Stromal cell of bone marrow (primary cell): ENCODE measurements around the gene CYP2B6.
"Not testable (repeated sequence)": the region's sequence is repeated elsewhere in the genome, so short reads cannot be mapped to it uniquely, and the experiment has no call there.

ENCODE experiments used
- DNase-seq: peaks from one replicate; pipeline ENCODE4 v3.0.0-alpha.2; 2012; ENCODE audit warnings: low read depth

CYP2B6 gene

DNA sequence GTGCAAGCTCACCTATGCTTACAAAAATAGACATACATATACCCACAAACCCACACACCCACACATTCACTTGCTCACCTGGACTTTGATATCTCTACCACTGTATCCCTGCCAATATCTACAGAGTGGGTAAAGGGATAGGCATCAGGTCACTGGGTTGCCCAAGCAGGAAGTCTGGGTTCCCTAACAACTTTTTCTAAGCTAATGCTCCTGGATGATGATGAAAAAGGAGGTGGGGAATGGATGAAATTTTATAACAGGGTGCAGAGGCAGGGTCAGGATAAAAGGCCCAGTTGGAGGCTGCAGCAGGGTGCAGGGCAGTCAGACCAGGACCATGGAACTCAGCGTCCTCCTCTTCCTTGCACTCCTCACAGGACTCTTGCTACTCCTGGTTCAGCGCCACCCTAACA is at the start of gene CYP2B6:
Gene CYP2B6, plus strand, starts transcription at position 311 of the 410 bp plus-strand sequence. Its CDS starts 24 bp downstream, at position 335.
- DNase-seq = no peak

DNA sequence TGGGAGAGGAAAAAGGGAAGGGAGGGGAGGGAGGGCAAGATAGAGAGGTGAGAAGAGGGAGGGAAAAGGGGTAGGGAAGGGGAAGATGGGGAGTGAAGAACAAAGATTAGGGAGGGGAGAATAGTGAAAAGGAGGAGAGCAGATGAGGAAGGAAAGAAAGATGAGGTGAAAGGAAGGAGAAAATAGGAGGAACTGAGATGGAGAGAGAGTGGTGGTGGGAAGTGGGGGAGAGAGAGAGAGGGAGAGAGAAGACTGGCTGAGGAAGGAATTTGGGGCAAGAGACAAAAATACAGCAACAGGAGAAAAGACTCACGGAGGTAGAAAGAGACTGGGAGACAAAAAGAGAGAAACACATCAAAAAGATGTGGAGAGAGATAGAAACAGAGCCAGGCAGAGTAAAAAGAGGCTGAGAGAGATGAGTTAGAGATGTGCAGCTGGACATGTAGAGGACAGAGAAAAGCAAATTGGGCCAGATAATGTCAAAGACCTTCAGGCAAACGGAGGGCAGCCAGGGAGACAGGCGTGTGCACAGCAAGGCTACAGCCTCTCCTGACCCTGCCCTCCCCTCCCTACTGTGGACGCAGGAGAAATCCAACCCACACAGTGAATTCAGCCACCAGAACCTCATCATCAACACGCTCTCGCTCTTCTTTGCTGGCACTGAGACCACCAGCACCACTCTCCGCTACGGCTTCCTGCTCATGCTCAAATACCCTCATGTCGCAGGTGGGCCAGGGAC is 49.4 kb upstream of the CYP2B6 start:
- DNase-seq = no peak

DNA sequence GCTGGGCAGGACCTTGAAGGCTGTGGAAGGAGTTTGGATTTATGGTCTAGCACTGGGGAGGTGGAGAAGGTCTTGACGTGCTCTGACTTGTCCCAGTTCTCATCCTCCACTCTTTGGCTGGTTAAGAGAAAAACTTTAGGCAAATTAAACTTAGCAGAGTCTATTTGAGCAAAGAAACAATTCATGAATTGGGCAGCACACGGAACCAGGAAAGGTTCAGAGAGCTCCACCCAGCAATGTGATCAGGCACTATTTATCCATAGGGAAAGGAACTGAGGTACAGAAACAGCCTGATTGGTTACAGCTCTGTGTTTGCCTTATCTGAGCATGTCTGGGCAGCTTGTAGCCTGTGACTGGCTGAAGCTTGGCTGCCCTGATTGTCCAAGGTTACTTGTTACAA is 45.4 kb upstream of the CYP2B6 start:
- no peak for DNase-seq

DNA sequence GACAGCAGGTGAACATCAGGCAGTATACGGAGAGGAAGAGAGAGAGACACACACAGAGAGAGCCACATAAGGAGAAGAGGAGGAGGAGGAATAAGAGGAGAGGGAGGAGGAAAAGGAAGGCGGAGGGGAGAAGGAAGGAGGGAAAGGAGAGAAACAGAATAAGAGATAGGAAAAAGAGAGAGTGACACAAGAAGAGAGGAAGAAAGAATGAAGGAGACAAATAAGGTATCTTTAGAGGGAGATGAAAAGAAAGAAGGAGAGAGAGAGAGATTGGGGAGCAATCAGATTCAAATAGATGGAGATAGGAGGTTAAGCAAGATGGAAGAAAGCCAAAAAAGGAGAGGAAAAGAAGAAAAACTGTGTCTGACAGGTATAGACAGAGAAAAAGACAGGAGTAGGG is 44.0 kb upstream of the CYP2B6 start:
- no peak for DNase-seq

DNA sequence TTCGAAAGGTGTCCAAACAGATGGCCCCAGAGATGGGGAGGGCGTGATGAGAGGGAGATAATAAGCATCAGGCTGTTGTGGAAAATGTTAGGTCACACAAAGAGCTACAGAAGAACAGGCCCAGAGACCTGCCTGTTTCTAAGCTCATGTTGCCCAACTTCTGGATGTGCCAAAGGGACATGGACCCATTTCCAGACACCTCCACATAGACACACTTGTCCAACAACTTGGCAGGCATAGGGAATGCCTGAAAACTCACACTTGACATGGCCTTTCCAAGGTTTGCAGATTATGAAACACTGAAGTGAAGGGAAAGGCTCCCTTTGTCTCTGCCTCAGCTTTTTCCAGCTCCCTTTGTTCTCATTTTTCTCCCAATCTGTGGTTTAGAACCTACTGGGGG is 43.5 kb upstream of the CYP2B6 start:
- no peak for DNase-seq

DNA sequence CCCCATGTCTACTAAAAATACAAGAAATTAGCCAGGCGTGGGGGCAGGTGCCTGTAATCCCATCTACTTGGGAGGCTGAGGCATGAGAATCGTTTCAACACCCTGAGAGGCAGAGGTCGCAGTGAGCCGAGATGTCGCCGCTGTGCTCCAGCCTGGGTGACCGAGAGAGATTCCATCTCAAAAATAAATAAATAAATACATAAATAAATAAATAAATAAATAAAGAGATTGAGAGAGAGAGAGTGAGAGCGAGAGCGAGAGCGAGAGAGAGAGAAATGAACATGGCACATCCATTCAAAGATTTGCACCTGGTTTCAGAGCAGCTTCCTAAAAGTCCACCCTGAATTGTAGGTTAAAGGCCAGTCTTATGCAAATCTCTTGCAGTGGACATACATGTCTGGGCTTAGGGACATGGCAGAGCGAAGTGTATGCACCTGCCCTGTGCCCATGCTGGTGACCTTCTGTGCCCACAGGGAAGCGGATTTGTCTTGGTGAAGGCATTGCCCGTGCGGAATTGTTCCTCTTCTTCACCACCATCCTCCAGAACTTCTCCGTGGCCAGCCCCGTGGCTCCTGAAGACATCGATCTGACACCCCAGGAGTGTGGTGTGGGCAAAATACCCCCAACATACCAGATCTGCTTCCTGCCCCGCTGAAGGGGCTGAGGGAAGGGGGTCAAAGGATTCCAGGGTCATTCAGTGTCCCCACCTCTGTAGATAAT is 42.3 kb upstream of the CYP2B6 start:
- no peak for DNase-seq

DNA sequence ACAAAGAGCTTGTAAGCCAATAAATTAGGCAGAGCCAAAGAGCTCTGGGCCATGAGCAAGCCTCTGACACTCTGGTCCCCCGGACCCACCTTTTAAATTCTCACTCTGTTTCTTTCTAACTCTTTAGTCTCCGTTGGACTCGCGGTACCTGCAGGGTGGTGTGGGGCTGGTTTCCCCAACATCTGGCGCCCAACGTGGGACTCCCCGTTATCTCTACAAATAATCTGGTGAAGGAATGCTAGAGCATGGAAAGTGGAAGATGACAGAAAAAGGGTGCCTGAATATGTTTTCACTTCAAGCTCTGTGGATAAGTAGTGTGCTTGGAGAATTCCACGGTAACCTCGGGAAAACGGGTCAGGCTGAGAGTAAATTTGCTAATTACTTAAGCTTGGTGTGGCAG is 36.5 kb upstream of the CYP2B6 start:
- DNase-seq = no peak

DNA sequence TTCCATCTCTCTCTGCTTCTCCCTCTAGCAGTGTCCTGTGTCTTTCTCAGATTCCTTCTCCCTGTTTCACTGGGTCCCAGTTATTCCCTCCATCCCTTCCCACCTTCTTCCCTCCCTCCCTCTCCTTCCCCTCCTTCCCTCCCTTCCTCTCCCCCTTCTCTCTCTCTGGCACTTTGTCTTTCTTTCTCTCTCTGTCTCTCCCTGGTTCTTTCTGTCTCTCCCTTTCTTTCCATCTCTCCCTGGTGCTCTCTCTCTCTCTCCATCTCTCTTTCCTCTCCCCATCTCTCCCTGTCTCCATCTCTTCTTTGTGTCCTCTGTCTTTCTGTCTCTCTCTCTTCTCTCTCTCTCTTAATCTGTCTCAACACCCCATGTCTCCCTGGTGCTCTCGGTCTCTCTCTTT is 31.7 kb upstream of the CYP2B6 start:
- no peak for DNase-seq

DNA sequence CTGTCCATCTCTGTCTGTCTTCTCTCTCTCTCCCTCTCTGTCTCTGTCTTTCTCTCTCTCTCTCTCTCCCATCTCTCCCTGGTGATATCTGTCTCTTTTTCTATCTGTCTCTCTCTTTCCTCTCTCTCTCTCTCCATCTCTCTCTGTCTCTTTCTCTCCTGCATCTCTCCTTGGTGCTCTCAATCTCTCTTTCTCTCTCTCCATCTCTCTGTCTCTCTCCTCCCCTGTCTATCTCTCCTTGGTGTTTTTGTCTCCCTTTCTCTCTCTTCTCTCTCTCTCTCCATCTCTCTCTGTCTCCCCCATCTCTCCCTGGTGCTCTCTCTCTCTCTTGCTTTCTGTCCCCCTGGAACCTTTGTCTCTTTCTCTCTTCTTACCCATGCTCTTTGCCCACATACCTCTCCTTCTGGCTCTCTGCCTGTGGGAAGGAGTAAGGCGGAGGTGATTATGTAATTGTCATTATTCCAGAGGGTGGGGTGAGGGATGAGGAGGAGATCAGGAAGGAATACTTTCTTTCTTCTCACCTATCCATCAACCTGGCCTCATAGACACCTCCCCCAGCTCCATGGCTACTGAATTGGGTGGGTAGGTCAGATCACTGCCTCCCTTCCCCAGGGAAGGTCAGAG is 30.9 kb upstream of the CYP2B6 start:
- no peak for DNase-seq

DNA sequence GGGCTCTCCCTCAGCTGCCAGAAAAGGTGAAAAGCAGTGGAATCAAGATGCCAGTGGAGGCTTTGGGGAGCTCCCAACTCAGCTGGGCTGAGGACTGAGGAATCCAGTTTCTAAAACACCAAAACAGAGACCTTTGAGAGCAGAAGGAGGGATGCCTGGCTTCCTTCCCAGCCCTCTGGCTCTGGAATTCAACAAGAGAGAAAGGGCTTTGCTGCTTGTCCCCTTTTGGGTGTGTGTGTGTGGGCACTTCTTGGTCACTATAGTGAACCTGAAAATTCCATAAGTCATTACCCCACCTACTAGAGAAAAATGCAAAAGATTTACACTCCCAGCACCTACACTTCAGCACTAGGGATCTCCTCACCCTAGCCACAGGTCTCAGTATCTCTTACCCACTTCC is 30.3 kb upstream of the CYP2B6 start:
- DNase-seq = no peak

DNA sequence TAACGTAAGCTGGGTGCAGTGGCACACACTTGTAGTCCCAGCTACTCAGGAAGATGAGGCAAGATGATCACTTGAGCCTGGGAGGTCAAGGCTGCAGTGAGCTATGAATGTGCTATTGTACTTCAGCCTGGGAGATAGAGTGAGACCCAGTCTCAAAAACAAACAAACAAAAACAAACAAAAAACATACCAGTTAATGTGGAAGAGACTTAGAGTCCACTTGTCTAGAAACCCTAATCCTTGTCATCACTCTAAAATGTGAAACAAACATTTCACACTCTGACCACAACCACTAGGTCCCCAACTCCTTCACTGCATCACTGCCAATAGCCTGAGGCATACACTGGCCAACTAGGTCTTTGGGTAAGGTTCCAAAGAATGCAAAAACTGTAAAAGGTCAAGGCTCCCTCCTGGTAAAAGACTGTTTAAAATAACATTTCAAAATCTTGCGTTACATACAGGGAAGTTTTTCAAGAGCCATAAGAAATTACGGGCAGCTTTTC is 28.6 kb upstream of the CYP2B6 start:
- no peak for DNase-seq

DNA sequence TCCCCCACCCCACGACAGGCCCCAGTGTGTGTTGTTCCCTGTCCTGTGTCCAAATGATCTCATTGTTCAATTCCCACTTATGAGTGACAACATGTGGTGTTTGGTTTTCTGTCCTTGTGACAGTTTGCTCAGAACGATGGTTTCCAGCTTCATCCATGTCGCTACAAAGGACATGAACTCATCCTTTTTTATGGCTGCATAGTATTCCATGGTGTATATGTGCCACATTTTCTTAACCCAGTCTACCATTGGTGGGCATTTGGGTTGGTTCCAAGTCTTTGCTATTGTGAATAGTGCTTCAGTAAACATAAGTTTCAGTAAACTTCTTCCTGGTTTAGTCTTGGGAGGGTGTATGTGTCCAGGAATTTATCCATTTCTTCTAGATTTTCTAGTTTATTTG is 26.7 kb upstream of the CYP2B6 start:
- not testable (repeated sequence) for DNase-seq

DNA sequence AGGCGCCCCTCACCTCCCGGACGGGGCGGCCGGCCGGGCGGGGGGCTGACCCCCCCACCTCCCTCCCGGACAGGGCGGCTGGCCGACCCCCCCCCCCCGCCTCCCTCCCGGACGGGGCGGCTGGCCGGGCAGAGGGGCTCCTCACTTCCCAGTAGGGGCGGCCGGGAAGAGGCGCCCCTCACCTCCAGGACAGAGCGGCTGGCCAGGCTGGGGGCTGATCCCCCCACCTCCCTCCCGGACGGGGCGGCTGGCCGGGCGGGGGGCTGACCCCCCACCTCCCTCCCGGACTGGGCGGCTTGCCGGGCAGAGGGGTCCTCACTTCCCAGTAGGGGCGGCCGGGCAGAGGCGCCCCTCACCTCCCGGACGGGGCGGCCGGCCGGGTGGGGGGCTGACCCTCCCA is 25.7 kb upstream of the CYP2B6 start:
- not testable (repeated sequence) for DNase-seq

DNA sequence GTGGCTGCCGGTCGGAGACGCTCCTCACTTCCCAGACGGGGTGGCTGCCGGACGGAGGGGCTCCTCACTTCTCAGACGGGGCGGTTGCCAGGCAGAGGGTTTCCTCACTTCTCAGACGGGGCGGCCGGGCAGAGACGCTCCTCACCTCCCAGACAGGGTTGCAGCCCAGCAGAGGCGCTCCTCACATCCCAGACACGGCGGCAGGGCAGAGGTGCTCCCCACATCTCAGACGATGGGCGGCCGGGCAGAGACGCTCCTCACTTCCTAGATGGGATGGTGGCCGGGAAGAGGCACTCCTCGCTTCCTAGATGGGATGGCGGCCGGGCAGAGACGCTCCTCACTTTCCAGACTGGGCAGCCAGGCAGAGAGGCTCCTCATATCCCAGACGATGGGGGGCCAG is 24.5 kb upstream of the CYP2B6 start:
- not testable (repeated sequence) for DNase-seq

DNA sequence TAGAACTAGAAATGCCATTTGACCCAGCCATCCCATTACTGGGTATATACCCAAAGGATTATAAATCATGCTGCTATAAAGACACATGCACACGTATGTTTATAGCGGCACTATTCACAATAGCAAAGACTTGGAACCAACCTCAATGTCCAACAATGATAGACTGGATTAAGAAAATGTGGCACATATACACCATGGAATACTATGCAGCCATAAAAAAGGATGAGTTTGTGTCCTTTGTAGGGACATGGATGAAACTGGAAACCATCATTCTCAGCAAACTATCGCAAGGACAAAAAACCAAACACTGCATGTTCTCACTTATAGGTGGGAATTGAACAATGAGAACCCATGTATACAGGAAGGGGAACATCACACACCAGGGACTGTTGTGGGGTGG is 23.0 kb upstream of the CYP2B6 start:
- DNase-seq = not testable (repeated sequence)

DNA sequence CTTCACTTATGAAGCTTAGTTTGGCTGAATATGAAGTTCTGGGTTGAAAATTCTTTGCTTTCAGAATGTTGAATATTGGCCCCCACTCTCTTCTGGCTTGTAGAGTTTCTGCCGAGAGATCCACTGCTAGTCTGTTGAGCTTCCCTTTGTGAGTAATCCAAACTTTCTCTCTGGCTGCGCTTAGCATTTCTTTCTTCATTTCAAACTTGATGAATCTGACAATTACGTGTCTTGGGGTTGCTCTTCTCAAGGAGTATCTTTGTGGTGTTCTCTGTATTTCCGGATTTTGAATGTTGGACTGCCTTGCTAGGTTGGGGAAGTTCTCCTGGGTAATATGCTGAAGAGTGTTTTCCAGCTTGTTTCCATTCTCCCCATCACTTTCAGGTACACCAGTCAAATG is 21.4 kb upstream of the CYP2B6 start:
- not testable (repeated sequence) for DNase-seq

DNA sequence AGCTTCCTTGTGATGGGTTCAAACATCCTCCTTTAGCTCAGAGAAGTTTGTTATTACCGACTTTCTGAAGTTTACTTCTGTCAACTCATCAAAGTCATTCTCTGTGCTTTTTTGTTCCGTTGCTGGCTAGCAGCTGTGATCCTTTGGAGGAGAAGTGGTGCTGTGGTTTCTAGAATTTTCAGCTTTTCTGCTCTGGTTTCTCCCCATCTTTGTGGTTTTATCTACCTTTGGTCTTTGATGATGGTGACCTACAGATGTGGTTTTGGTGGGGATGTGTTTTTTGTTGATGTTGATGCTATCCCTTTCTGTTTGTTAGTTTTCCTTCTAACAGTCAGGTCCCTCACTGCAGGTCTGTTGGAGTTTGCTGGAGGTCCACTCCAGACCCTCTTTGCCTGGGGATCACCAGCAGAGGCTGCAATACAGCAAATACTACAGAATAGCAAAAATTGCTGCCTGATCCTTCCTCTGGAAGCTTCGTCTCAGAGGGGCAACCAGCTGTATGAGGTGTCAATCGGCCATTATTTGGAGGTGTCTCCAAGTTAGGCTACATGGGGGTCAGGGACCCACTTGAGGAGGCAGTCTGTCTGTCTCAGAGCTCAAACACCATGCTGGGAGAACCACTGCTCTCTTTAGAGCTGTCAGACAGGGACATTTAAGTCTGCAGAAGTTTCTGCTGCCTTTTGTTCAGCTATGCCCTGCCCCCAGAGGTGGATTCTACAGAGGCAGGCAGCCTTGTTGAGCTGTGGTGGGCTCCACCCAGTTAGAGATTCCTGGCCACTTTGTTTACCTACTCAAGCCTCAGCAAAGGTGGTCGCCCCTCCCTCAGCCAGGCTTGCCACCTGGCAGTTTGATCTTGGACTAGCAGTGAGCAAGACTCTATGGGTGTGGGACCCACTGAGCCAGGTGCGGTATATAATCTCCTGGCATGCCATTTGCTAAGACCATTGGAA is 20.4 kb upstream of the CYP2B6 start:
- not testable (repeated sequence) for DNase-seq

DNA sequence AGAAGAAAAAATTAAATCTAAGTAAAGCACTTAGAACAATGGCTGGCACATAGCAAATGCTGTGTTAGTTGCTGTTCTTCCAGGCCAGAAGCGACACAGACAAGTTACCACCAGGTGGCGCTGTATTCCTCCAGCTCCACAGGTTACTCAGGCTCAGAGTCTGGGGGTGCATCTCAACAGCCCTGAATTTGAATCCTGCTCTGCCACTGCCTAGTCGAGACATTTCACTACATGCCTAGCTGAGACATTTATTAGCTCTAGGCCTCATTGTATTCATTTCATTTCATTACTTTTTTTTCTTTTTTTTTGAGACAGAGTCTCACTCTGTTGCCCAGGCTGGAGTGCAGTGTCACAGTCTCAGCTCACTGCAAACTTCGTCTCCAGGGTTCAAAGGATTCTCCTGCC is 16.4 kb upstream of the CYP2B6 start:
- peak; percentile 52 for DNase-seq

DNA sequence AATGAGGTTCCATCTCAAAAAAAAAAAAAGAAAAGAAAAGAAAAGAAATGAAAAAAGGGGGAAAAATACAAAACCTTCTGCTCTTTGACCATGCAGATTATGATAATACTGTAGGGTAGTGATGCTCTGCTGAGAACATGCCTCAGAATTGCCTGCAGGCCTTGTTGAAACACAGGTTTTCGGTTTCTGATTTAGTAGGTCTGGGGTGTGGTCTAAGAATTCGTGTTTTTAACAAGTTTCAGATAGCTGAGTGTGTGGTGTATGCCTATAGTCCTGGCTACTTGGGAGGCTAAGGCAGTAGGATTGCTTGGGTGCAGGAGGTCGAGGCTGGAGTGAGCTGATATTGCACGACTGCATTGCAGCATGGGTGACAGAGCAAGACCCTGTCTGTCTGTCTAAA is 14.9 kb upstream of the CYP2B6 start:
- DNase-seq = no peak

DNA sequence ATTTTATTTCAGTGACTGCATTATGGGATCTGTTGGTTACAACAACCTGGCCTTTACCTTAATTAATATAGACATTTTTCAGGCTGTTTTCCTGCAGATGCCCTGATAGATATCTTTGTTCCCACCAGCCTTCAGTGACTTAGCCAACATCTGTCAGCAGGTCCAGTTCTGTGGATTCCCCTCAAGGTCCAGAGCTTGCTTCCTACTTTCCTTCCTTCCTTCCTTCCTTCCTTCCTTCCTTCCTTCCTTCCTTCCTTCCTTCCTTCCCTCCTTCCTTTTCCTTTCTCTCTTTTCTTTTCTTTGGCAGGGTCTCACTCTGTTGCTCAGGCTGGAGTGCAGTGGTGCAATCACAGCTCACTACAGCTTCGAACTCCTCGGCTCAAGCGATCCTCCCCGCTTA is 14.4 kb upstream of the CYP2B6 start:
- DNase-seq = no peak

DNA sequence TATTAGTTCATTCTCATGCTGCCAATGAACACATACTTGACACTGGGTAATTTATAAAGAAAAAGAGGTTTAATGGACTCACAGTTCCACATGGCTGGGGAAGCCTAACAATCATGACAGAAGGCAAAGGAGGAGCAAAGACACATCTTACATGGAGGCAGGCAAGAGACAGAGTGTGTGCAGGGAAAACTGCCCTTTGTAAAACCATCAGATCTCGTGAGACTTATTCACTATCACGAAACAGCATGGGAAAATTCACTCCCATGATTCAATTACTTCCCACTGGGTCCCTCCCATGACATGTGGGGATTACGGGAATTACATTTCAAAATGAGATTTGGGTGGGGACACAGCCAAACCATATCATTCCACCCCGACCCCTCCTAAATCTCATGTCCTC is 11.3 kb upstream of the CYP2B6 start:
- not testable (repeated sequence) for DNase-seq
